HG03139 (cell line): ENCODE data around the gene CHN2.
"Not testable (repeated sequence)": the region's sequence is repeated elsewhere in the genome, so short reads cannot be mapped to it uniquely, and the experiment has no call there.

Experiments
- ATAC-seq: cut with Tn5 transposase; IDR thresholded peaks from one replicate; pipeline ENCODE4 v1.9.1; 2021; ENCODE audit not compliant: unreplicated experiment

Gene CHN2

GRCh38 chr7:29518616-29519015 lies 324.0 kb downstream of the CHN2 start:
- no peak for ATAC-seq

- no peak for ATAC-seq
Observed at GRCh38 chr7:29523728-29524127, 329.2 kb downstream of the CHN2 start.

GRCh38 chr7:29527505-29528108 lies 333.0 kb downstream of the CHN2 start:
- ATAC-seq: no peak

- ATAC-seq: not testable (repeated sequence)
Observed at GRCh38 chr7:29528526-29528925, 334.0 kb downstream of the CHN2 start.
